Stimulated activated CD8-positive, alpha-beta memory T cell treated with anti-CD3 and anti-CD28 coated beads, Interleukin-7, amount 100 ng/mL, for 1 hour (primary cell): ENCODE data around the gene EMID1.
A peak's percentile ranks its signal among the peaks of the same experiment; 100 is the strongest.

Experiments used
- DNase-seq, 2 donors: peaks; one replicate each; pipeline ENCODE4 v3.0.0-alpha.2; 2020; ENCODE audit warnings: low read depth in 2 of 2

Gene EMID1

GRCh38 chr22:29195118-29195963 lies 10.4 kb upstream of the EMID1 start:
- no peak for DNase-seq

DNA sequence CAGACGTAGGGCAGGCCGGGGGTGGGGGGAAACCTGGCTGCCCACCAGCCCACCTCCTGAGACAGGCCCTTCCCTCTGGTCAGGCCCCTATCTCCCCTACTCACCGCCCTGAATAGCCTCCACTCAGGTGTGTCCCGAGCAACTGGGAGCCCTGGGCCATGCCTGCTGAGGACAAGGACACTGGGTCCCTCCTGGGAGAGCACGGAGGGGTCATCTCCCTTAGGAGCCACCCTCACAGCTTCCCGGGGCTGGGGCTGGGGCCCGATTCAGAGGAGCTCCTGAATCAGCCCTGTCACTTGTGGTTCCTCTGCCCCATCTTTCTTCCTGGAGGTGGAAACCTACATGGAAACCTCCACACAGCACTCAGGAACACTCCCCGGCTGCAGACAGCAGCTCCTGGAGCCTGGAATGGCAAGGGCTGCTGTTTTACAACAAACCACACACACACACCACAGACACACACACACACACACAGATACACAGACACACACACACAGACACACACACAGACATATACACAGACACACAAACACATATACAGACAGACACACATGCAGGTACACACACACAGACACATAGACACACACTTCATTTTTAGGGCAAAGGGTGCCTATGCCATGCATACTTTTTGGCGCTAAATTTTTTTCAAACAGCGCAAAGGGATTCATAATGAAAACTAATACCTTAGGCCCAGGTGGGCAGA lies 9.6 kb upstream of the EMID1 start:
- no peak for DNase-seq

DNA sequence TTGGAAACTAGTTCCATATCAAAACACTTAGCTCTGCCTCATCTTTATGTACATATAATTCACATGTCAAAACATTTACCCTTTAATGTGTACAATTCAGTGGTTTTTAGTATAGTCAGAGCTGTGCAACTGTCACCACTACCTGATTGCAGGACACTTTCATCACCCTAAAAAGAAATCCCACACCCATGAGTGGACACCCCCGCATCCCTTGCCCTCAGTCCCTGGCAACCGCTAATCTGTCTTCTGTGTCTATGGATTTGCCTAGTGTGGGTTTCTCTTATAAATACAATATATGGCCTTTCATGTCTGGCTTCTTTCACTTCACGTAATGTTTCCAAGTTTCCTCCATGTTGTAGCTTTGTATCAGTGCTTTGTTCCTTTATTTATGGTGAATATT lies 8.6 kb upstream of the EMID1 start:
- no peak for DNase-seq

DNA sequence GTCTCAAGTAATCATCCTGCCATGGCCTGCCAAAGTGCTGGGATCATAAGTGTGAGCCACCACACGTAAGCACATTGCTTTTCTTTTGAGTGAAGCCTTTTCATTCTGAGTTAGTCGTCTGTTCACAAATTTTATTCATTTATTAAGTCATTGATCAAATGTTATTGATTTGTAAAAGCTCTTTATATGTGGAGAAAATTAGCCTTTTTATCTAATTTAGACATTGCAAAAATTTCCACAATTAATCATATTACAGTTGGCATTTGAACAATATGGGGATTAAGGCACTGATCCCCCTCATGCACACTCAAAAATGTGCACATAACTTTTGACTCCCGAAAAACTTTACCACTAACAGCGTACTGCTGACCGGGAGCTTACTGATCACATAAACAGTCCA lies 7.5 kb upstream of the EMID1 start:
- no peak for DNase-seq

DNA sequence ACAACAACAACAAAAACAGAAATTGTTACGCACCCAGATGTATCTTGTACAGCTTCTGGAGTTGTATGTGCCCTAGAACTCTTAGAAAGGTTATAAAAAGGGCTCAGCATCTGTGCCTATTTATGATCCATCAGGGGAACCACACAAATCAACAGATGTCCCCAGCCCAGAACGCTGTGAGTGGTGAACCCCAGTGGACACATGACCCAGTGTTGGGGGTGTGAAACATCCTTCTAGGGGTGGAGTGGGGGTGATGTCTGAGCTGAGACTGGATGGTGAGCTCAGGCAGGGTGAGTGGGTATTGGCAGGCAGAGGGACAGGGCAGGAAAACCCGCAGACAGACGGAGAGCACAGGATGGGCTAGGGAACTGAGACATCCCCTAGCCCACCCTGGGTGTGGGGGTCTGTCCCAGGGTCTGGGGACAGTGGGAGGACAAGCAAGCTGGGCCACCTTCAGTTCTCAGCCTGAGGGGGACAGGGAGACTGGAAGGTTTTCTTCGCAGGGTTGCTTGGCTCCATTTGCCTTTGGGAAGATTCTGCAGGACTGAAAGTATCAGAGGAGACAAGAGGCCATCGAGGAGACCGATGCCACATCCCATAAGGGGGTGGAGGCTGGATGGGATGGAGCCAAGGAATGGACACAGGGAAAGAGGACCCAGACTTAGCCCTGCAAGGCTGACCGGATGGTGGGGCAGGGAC lies 5.8 kb upstream of the EMID1 start:
- DNase-seq = no peak

GRCh38 chr22:29200901-29201300 lies 4.8 kb upstream of the EMID1 start:
- no peak for DNase-seq

DNA sequence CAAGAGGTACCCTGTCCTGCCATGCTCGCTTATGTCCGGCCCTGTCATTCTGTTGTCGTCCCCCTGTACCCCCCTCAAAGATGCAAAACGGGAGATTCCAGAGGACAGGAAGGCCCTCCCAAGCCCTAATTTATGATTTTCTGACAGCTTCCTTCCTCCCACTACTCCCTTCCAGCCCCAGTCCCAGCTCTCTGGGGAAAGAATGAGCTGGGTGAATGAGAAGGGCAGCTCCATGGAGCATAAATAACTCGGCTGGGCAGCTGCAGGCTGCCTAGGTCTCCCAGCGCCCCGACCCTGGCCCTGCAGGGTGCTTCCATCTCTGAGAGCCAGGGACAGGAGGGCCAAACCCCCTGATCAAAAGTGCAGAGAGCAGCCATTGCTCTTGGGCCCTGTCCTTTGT lies 3.9 kb upstream of the EMID1 start:
- DNase-seq = no peak

- DNase-seq = peak; percentile 10 to 23
These were observed 3.2 kb upstream of the EMID1 start for GRCh38 chr22:29202212-29203192.

DNA sequence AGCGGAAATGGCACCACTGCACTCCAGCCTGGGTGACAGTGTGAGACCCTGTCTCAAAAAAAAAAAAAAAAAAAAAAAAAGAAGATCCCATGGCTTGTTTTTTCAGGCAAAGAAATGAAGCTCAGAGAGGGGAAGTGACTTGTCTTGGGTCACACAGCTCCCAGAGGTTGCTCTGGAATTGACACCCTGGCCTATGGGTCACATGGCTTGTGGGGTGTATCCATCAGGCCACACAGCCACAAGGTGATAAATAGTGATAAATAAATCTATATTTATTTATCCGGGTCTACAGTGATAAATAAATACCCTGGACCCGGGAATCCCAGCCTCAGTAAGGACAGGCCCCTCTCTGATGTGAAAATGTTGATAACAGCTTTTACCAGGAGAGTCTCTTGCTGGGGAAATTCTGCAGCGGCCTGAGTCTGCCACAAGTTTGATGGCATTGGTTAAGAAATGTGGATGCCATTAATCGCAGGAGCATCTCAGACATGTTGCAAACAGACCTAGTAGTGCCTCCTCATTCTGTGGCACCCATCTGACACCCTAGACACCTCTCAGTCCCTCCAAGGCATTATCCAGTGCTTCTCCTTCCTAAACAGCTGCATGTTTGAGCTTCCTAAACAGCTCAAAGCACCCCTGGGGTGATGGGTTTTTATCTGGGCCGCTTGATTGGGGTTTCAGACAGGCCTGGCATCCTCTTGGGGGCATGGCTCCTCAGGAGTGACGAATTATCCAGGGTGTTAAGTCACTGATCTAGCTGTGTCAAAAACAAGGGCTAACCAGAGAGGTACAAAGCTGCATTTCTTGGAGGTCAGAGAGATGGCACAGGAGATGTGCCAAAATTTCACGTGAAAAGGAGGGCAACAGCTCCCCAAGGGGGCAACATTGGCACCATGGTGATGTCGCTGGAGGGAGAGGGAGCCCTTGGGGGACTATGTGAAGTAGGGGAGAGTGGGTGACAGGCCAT lies 1.9 kb upstream of the EMID1 start:
- no peak for DNase-seq

DNA sequence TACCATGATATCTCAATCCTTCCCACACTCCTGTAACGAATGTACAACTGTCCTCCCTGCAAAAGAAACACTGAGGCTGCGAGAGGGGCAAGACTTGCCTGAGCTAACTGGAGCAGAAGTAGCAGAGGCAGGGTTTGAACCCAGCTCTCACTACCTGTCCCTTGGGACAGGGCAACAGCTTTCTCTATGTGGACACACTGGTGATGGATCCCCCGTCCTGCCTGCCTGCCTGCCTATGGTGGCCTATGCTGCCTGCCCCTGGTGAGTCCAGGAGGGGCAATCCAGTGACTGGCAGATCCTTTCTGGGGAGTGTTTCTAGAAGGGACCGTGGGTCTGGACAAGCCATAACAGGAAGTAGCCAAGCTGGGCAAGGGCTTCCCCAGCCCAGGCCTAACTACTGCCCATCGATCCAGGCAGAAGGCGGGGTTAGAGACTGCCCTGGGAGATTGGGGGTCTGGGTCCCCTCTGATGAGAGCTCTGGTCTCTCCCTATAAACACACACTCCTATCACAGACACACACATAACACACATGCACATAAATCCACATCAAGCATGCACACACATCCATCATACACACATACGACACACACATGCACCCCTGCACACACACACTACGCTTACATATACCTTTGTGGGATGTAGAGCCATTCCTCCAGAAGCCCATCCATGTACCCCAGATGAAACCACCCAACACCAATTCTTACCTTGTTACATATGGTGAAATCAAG lies 1.1 kb upstream of the EMID1 start:
- DNase-seq = no peak

- DNase-seq = no peak
These were observed 473 bp upstream of the EMID1 start for GRCh38 chr22:29205252-29205593.

DNA sequence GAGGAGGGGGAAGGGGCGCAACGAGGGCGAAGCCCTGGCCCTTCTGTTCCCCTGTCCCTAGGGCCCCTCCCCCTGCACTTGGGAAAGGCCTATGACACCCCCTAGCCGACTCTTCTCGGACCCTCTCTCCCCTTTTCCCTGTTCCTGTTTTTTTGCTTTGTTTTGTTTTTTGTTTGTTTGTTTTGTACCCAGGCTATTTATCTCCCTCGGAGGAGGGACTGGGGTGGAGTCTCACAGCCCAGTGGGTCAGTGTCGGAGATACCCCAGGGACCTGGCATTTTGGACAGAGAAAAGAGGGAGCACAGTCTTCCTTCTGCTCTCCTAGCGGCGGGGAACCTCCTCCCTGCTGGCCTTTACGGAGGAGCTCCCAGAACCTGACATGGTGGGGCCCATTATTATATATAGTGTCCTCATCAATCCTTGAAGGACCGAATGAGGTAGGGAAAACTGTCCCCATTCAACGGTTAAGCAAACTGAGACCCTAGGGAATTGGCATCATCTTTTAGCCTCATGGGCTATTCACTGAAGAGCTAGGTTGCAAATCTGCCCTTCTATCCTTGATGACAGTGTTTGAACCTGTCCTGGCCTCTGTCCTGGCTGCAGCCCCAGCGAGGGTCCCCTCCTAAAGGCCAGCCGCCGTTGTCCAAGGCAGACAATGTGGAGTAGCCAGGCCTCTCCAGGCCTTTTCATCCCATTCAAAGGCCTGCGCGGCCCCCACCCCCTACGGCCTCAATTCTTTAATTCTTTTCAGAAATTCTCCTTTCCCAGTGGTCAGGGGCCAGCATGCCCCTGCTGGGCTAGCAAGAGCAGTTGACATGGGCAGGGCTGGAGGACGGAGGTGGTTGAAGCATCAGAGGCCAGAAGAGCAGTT lies 911 bp downstream of the EMID1 start:
- DNase-seq = no peak

GRCh38 chr22:29207243-29207550 lies 1.5 kb downstream of the EMID1 start:
- DNase-seq = no peak

DNA sequence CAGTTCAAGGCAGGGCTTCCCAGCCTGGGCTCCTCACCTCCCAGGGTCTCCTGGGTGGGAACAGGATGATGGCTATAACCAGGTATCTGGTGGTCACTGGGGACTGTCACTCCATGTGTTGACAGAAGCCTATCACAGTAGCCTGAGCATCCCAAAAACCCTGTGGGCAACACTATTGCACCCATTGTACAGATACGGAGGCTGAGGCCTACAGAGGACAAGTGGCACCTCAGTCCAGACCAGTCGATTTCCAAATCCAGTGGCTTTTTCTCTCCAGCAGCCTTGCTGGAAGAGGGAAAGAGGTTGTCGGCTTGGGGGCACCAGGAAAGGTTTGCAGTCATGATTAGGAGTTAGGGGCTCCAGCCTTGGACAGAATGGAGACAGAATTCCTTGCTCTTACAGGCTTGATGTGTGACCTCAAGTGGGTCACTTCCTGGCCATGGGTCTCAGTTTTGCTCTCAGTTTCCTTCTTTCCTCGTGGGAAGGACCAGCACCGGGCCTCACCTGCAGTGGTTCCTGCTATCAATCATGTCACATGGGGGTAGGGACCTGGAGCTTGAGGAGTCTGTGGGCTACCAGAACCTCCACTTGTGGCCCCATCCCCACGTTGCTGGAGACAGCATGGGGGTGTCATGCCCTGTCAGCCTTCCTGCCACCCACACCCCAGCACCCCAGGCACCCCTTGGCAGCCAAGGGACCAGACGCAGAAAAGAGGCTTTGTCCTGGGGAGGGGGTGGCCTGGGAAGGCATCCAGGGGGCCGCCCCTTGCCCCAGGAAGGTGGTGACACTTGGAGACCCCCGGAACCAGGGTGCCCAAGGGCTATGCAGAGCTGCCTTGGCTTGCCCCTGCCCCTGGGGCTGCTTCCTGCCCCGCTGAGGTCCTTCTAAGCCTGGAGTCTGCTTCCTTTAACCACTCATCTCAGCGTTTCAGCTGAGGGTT lies 2.1 kb downstream of the EMID1 start:
- no peak for DNase-seq

GRCh38 chr22:29208502-29208862 lies 2.8 kb downstream of the EMID1 start:
- DNase-seq = no peak

DNA sequence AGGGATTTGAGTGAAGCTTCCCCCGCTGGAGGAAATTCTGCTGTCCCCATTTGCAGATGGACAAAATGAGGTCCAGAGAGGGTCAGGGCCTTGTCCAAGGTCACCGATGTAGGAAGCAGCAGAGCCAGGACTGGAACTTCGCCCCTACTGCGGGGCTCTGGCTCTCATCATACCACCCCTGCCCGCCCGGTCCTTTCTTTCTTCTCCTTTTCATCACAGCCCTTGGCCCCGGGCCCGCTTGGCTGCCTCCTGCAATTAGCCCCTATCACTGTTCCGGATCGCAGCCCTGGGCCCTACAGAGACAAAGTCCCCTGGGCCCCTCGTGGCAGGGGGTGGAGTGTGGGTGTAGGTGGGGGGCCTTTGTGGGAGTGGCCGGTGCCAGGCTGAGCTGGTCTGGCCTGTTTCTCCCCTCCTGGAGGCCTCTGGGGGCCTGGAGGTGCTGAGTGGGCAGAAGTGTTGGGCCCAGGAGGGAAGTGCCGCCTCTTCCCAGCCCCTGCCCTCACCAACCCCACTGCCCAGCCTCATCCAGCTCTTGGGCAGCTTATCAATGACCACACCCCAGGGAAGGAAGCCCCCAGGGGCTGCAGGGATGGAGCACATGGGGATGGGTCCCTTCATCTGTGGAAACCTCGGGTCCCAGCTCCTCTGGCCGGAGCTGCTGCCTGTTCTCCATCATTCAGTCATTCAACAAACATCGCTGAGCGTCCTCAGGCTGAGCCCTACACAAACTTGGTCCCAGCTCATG lies 3.4 kb downstream of the EMID1 start:
- no peak for DNase-seq

DNA sequence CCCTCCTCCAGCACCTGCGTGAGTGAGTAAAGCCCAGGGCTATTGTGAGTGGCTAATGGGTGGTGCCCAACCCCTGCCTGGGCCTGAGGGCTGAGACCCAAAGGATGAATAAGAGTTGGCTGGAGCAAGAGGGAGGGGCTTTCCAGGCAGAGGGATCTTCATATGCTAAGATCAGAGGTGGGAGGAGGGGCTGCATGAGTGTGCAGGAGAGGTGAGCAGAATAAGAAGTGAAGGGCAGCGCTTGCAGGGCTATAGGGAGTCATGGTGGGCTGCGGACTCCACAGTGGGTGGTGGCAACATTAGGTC lies 3.9 kb downstream of the EMID1 start:
- DNase-seq = no peak
